ENCODE measurements around the gene NEK10.
A peak's percentile ranks its signal among the peaks of the same experiment; 100 is the strongest.

NEK10 gene

GRCh38 chr3:27125821-27126501 is 243.2 kb downstream of the NEK10 start:
- DNase-seq (ENCODE audit: insufficient read length, low spot score) (no peak), FAIRE-seq (no peak)

GRCh38 chr3:27119639-27120038 is 249.5 kb downstream of the NEK10 start:
- no peak for FAIRE-seq
- DNase-seq (ENCODE audit: insufficient read length, low spot score) = no peak

GRCh38 chr3:27115352-27115751 is 253.8 kb downstream of the NEK10 start:
- DNase-seq (ENCODE audit: insufficient read length, low spot score) (no peak), FAIRE-seq (no peak)

GRCh38 chr3:27114684-27115083 is 254.5 kb downstream of the NEK10 start:
- DNase-seq (ENCODE audit: insufficient read length, low spot score) (no peak), FAIRE-seq (no peak)

- FAIRE-seq = no peak
- DNase-seq (ENCODE audit: insufficient read length, low spot score) = no peak
Measured at GRCh38 chr3:27114129-27114528, 255.1 kb downstream of the NEK10 start.

- DNase-seq (ENCODE audit: insufficient read length, low spot score) (no peak), FAIRE-seq (no peak)
Measured at GRCh38 chr3:27110020-27110419, 259.2 kb downstream of the NEK10 start.

- DNase-seq (ENCODE audit: insufficient read length, low spot score) (no peak), FAIRE-seq (no peak)
Measured at GRCh38 chr3:27108322-27108721, 260.9 kb downstream of the NEK10 start.

- FAIRE-seq = no peak
- peak; percentile 21 for DNase-seq (ENCODE audit: insufficient read length, low spot score)
Measured at GRCh38 chr3:27105904-27106303, 263.3 kb downstream of the NEK10 start.

GRCh38 chr3:27097182-27097581 is 272.0 kb downstream of the NEK10 start:
- DNase-seq (ENCODE audit: insufficient read length, low spot score) = no peak
- FAIRE-seq = no peak

GRCh38 chr3:27095553-27096222 is 273.5 kb downstream of the NEK10 start:
- FAIRE-seq (no peak), DNase-seq (ENCODE audit: insufficient read length, low spot score) (no peak)

- FAIRE-seq = no peak
- DNase-seq (ENCODE audit: insufficient read length, low spot score) = no peak
Measured at GRCh38 chr3:27094721-27095120, 274.5 kb downstream of the NEK10 start.

- DNase-seq (ENCODE audit: insufficient read length, low spot score) (no peak), FAIRE-seq (no peak)
Measured at GRCh38 chr3:27093771-27094170, 275.4 kb downstream of the NEK10 start.

GRCh38 chr3:27090275-27091041 is 278.7 kb downstream of the NEK10 start:
- FAIRE-seq (no peak), DNase-seq (ENCODE audit: insufficient read length, low spot score) (no peak)

GRCh38 chr3:27089645-27090044 is 279.5 kb downstream of the NEK10 start:
- FAIRE-seq (no peak), DNase-seq (ENCODE audit: insufficient read length, low spot score) (no peak)

- FAIRE-seq = no peak
- DNase-seq (ENCODE audit: insufficient read length, low spot score) = no peak
Measured at GRCh38 chr3:27089068-27089467, 280.1 kb downstream of the NEK10 start.

GRCh38 chr3:27085829-27086730 is 283.1 kb downstream of the NEK10 start:
- FAIRE-seq (no peak), DNase-seq (ENCODE audit: insufficient read length, low spot score) (no peak)

GRCh38 chr3:27081992-27082607 is 287.1 kb downstream of the NEK10 start:
- FAIRE-seq (no peak), DNase-seq (ENCODE audit: insufficient read length, low spot score) (no peak)

- no peak for DNase-seq (ENCODE audit: insufficient read length, low spot score)
- FAIRE-seq = no peak
Measured at GRCh38 chr3:27081566-27081965, 287.6 kb downstream of the NEK10 start.

GRCh38 chr3:27080258-27080525 is 289.0 kb downstream of the NEK10 start:
- DNase-seq (ENCODE audit: insufficient read length, low spot score) = no peak
- no peak for FAIRE-seq

GRCh38 chr3:27079427-27080257 is 289.5 kb downstream of the NEK10 start:
- FAIRE-seq (no peak), DNase-seq (ENCODE audit: insufficient read length, low spot score) (no peak)

Data from HTR-8/SVneo (cell line).